ENCODE data around the gene TOMT. TPM values are rescaled to one million over a fixed set of nuclear protein-coding genes. Genes with fewer than 3 reads are reported as not detected.
A peak's percentile ranks its signal among the peaks of the same experiment; 100 is the strongest.

The TOMT gene
- total RNA-seq, 2 donors from 2014 or later: not detected

DNA sequence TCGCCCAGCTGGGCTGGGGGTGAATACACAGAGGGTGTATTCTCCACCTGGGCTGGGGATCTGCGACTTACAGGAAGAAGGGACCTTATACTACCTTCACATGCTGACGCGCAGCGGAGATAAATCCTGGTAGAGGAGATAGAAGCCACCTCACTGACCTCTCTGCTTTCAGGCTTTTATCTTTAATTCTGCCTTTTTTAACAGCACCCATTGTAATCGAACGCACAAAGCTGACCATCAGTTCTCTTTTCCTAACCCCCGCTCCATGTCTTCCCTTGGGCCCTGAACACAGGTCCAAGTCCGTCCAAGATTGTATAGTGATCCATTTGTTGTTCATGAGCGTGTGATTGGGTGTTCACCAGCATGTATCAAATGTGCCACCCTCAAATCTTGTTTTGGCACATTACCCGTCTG is 2.0 kb upstream of the TOMT start:
- Histone ChIP-seq H3K27ac (peak overlapping the region; percentile 91 to 94), H3K4me3 (peak overlapping the region; percentile 80 to 84), H3K4me1 (replicated peaks) (peaks cover 10% of the 10 kb centered on the region), H3K36me3 (no peaks in the 10 kb centered on the region), H3K9me3 (no peaks in the 10 kb centered on the region), H3K27me3 (replicated peaks; ENCODE audit: insufficient read depth) (no peaks in the 10 kb centered on the region)
- DNase-seq (ENCODE audit: low spot score): no peak
- TF ChIP-seq POLR2A (IDR thresholded peaks at IDR 0.05): no peak
- no peak for TF ChIP-seq POLR2AphosphoS5 (IDR thresholded peaks at IDR 0.05)
- TF ChIP-seq, protein P1, sequence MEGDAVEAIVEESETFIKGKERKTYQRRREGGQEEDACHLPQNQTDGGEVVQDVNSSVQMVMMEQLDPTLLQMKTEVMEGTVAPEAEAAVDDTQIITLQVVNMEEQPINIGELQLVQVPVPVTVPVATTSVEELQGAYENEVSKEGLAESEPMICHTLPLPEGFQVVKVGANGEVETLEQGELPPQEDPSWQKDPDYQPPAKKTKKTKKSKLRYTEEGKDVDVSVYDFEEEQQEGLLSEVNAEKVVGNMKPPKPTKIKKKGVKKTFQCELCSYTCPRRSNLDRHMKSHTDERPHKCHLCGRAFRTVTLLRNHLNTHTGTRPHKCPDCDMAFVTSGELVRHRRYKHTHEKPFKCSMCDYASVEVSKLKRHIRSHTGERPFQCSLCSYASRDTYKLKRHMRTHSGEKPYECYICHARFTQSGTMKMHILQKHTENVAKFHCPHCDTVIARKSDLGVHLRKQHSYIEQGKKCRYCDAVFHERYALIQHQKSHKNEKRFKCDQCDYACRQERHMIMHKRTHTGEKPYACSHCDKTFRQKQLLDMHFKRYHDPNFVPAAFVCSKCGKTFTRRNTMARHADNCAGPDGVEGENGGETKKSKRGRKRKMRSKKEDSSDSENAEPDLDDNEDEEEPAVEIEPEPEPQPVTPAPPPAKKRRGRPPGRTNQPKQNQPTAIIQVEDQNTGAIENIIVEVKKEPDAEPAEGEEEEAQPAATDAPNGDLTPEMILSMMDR (IDR thresholded peaks at IDR 0.05): no peak
- WGBS: 76% methylated on average over 11 of the region's 11 CpGs
- intact Hi-C loops (cut with DNase I): no loop called here

- Histone ChIP-seq H3K4me1 (replicated peaks) (peaks cover 4% of the 10 kb centered on the region), H3K36me3 (no peaks in the 10 kb centered on the region), H3K27me3 (replicated peaks; ENCODE audit: insufficient read depth) (no peaks in the 10 kb centered on the region), H3K9me3 (no peaks in the 10 kb centered on the region), H3K27ac (peak overlapping the region; percentile 99), H3K4me3 (peak overlapping the region; percentile 46 to 66)
- TF ChIP-seq POLR2A (IDR thresholded peaks at IDR 0.05) (no peak), POLR2AphosphoS5 (IDR thresholded peaks at IDR 0.05) (no peak)
- TF ChIP-seq, protein P1 (IDR thresholded peaks at IDR 0.05): no peak
- WGBS: 2% methylated on average over 10 of the region's 10 CpGs
- DNase-seq (ENCODE audit: low spot score): no peak
- intact Hi-C loops (cut with DNase I): loop anchor here (2.0 to 10.0 kb wide), 2 partner anchors 111 to 323 kb away; partner anchors contain the start of gene CLPB
These were observed 5.8 kb downstream of the TOMT start for GRCh38 chr11:72111300-72112142.

DNA sequence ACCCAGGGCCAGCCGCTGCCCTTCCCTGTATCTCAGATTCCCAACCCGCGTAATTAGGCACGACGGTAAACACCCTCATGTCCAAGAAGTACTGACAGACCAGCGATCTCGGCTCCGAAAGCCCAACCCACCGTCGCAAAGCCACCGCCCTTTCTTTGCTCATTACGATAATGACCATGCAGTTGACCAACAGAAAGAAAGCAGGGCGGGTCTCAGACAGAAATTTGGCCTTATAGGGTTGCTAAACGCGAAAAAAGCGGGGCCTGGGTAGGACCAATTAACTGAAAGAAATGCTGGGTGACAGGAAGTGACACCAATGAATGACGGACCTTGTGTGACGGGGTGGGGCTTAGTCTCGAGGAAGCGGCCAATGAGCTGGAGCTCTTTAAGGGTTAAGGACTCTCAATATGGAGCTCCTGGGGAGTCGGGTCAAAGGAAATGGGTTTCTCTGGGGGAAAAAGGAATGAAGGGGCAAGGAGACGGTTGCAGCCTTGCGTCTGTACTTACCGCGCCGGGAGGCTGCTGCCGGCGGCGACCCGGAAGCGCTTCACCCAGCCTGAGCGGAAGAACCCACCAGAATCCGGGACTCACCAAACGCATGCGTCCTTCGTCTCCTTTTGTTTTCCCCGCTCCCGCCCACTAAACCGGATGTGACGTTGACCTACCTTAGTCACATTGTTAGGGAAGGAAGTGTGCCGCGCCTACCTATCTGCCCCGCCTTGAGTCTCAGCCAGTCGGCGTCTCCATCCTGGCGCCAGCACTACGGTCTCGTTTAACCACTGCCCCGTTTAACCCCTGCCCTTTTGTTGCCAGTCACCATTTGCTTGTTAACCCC is 6.6 kb downstream of the TOMT start, which contains the start of gene ANAPC15:
TSS of gene ANAPC15 (minus strand) at position 553 of the 835 bp plus-strand sequence. CDS start 1,419 bp downstream, outside the sequence.
- TF ChIP-seq POLR2A (IDR thresholded peaks at IDR 0.05): peak; percentile 98
- peak; percentile 100 for TF ChIP-seq POLR2AphosphoS5 (IDR thresholded peaks at IDR 0.05)
- TF ChIP-seq, protein P1 (IDR thresholded peaks at IDR 0.05): peak in 2 of 4 experiments; percentile 28 to 38
- H3K4me3 ChIP-seq: peak within 1 kb of the TSS; percentile 46 to 66
- intact Hi-C loops (cut with DNase I): loop anchor here (2.0 to 10.0 kb wide), 2 partner anchors 110 to 322 kb away; partner anchors contain the start of gene CLPB

DNA sequence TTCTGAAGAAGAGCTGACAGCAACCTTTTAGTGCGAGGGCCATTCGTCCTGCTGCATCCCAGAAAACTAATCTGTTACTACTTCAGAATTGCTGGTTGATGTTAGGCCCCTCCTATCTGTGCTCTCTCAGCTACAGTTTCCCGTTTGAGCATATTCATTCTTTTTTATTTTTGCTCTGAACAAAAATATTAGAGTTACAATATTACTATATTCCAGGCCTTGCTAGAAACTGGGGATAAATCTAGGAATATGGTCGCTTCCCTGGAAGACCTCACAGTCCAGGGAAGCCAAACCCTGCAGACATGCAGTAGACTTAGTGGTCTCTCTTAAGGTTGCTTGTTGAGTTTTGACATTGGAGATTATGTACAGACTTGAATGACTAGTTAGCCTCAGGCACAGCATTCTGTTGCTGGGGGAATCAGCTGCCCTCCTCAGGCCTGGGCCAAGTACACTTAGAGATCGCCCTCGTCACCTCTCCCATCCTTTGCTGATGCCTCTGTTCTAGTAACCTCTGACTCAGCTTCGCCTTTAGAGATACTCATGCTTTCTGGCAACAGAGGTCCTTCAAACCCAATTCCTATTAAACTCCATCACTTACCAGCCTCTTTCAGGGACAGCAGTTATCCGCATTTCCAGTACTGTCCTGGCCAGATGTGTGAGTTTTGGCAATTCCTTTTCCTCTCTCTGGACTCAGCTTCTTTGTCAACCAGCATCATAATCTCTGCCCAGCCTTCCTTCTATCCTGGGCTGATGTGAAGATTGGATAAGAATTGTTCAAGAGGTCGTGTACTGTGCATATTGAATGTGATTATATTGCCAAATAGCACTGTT is 7.5 kb downstream of the TOMT start:
- DNase-seq (ENCODE audit: low spot score): no peak
- 62% methylated on average over 9 of the region's 9 CpGs for WGBS
- Histone ChIP-seq H3K9me3 (no peaks in the 10 kb centered on the region), H3K27ac (peak overlapping the region; percentile 99), H3K36me3 (no peaks in the 10 kb centered on the region), H3K4me3 (peak overlapping the region; percentile 46 to 66), H3K4me1 (replicated peaks) (peaks cover 4% of the 10 kb centered on the region), H3K27me3 (replicated peaks; ENCODE audit: insufficient read depth) (no peaks in the 10 kb centered on the region)
- intact Hi-C loops (cut with DNase I): loop anchor here (2.0 to 10.0 kb wide), 2 partner anchors 110 to 322 kb away; partner anchors contain the start of gene CLPB
- TF ChIP-seq, protein P1 (IDR thresholded peaks at IDR 0.05): no peak
- no peak for TF ChIP-seq POLR2AphosphoS5 (IDR thresholded peaks at IDR 0.05)
- no peak for TF ChIP-seq POLR2A (IDR thresholded peaks at IDR 0.05)

More for the DNA sequence above, 6.6 kb downstream of the TOMT start, which contains the start of gene ANAPC15:
- WGBS: under 1% methylated on average over 49 of the region's 49 CpGs
- peak; percentile 99 for DNase-seq (ENCODE audit: low spot score)
- Histone ChIP-seq H3K27ac (peak within 1 kb of the TSS; percentile 99), H3K9me3 (no peaks in the 10 kb centered on the region), H3K36me3 (no peaks in the 10 kb centered on the region), H3K4me1 (replicated peaks) (peaks cover 4% of the 10 kb centered on the region), H3K27me3 (replicated peaks; ENCODE audit: insufficient read depth) (no peaks in the 10 kb centered on the region)
